Right renal cortex interstitium (tissue), 3 donors: ENCODE results near the gene ZC3HAV1. TPM values are rescaled to one million over a fixed set of nuclear protein-coding genes. Genes with fewer than 3 reads are reported as not detected.
A peak's percentile ranks its signal among the peaks of the same experiment; 100 is the strongest.
"Not testable (repeated sequence)": the region's sequence is repeated elsewhere in the genome, so short reads cannot be mapped to it uniquely, and the experiment has no call there.

ENCODE experiments used
- DNase-seq, 3 donors: peaks; one replicate each; pipeline ENCODE4 v3.0.0-alpha.2; 2013; ENCODE audit warnings: low read depth in 3 of 3, low spot score in 2 of 3
- polyA plus RNA-seq, 3 donors: library from polyadenylated mRNA; unstranded; fragments of 120-200 nt; gene quantifications; one replicate each; pipeline ENCODE4 v1.2.1, GENCODE V29; 2013; ENCODE audit not compliant: insufficient read length in 3 of 3

Gene ZC3HAV1
- polyA plus RNA-seq, 3 donors: 19.1 to 21.7 (median 19.1) TPM

- no peak for DNase-seq
Observed at GRCh38 chr7:139055674-139056073, 53.8 kb downstream of the ZC3HAV1 start.

- not testable (repeated sequence) for DNase-seq
Observed at GRCh38 chr7:139054656-139055055, 54.9 kb downstream of the ZC3HAV1 start.

GRCh38 chr7:139054101-139054500 lies 55.4 kb downstream of the ZC3HAV1 start:
- DNase-seq: no peak

GRCh38 chr7:139051655-139052054 lies 57.9 kb downstream of the ZC3HAV1 start:
- no peak for DNase-seq

GRCh38 chr7:139049936-139050335 lies 59.6 kb downstream of the ZC3HAV1 start:
- DNase-seq: no peak

GRCh38 chr7:139049111-139049510 lies 60.4 kb downstream of the ZC3HAV1 start:
- DNase-seq: no peak

- no peak for DNase-seq
Observed at GRCh38 chr7:139047970-139048369, 61.5 kb downstream of the ZC3HAV1 start.

- no peak for DNase-seq
Observed at GRCh38 chr7:139046143-139046542, 63.4 kb downstream of the ZC3HAV1 start.

- DNase-seq: no peak
Observed at GRCh38 chr7:139044813-139045794, 64.4 kb downstream of the ZC3HAV1 start.

- no peak for DNase-seq
Observed at GRCh38 chr7:139043823-139044812, 65.4 kb downstream of the ZC3HAV1 start.

GRCh38 chr7:139041378-139042085 lies 68.0 kb downstream of the ZC3HAV1 start:
- DNase-seq: no peak

- DNase-seq: no peak
Observed at GRCh38 chr7:139038691-139039090, 70.8 kb downstream of the ZC3HAV1 start.

- no peak for DNase-seq
Observed at GRCh38 chr7:139036901-139037300, 72.6 kb downstream of the ZC3HAV1 start.

GRCh38 chr7:139035586-139036353 lies 73.8 kb downstream of the ZC3HAV1 start, which contains the start of gene ZC3HAV1L:
Gene ZC3HAV1L (minus strand): TSS chr7:139036042. CDS start chr7:139036017, 25 bp downstream.
- DNase-seq: peak; percentile 68 to 73 (median 72)

GRCh38 chr7:139034855-139035585 lies 74.5 kb downstream of the ZC3HAV1 start:
- DNase-seq: no peak

- no peak for DNase-seq
Observed at GRCh38 chr7:139034336-139034735, 75.2 kb downstream of the ZC3HAV1 start.

GRCh38 chr7:139033346-139034114 lies 76.0 kb downstream of the ZC3HAV1 start:
- DNase-seq: no peak

GRCh38 chr7:139032473-139032872 lies 77.0 kb downstream of the ZC3HAV1 start:
- no peak for DNase-seq
